Fibroblast of lung (primary cell): ENCODE measurements around the gene ZNF469. TPM values are rescaled to one million over a fixed set of nuclear protein-coding genes. Genes with fewer than 3 reads are reported as not detected.

Source experiments
- DNase-seq, 2 donors: peaks; one replicate each; pipeline versions ENCODE4 v3.0.0 to v3.0.0-alpha.2; 2010; ENCODE audit warnings: low read depth in 2 of 2
- H2AFZ ChIP-seq: 2 replicates; pipeline ENCODE4 v1.5.1; 2012; ENCODE audit warnings: low read length, control low read depth, inconsistent platforms
- H3K27ac ChIP-seq: 2 replicates; pipeline ENCODE4 v1.5.1; 2011; ENCODE audit warnings: low read length, control low read depth; ENCODE audit not compliant: insufficient read depth
- H3K27me3 ChIP-seq: 2 replicates; pipeline ENCODE4 v1.5.1; 2011; ENCODE audit warnings: mild to moderate bottlenecking, low read length; ENCODE audit not compliant: control insufficient read depth, insufficient read depth
- H3K36me3 ChIP-seq: 2 replicates; pipeline ENCODE4 v1.5.1; 2011; ENCODE audit warnings: low read length; ENCODE audit not compliant: control insufficient read depth, insufficient read depth
- H3K4me1 ChIP-seq: 2 replicates; pipeline ENCODE4 v1.5.1; 2011; ENCODE audit warnings: low read length; ENCODE audit not compliant: control insufficient read depth, insufficient read depth; ENCODE audit errors: extremely low read depth
- H3K4me2 ChIP-seq: 2 replicates; pipeline ENCODE4 v1.5.1; 2011; ENCODE audit warnings: low read length, control low read depth; ENCODE audit not compliant: insufficient read depth; ENCODE audit errors: extremely low read depth
- H3K4me3 ChIP-seq, 4 experiments: fragments of 200-600 bp in 1 of 4; sonication (generic) in 1 of 4; replicated peaks in 1 of 4; 2 replicates each; pipeline ENCODE4 v1.5.1; 2011 to 2016; ENCODE audit warnings: low read length in 4 of 4, low read depth in 3 of 4, mild to moderate bottlenecking in 3 of 4, control low read depth in 2 of 4, inconsistent platforms in 1 of 4, mixed read lengths in 1 of 4; ENCODE audit not compliant: insufficient read depth in 1 of 4; ENCODE audit errors: control extremely low read depth in 1 of 4
- H3K79me2 ChIP-seq: 2 replicates; pipeline ENCODE4 v1.5.1; 2012; ENCODE audit warnings: mild to moderate bottlenecking, low read length, inconsistent platforms; ENCODE audit not compliant: control insufficient read depth, insufficient read depth
- H3K9ac ChIP-seq: 2 replicates; pipeline ENCODE4 v1.5.1; 2011; ENCODE audit warnings: mild to moderate bottlenecking, low read length, control low read depth; ENCODE audit not compliant: insufficient read depth
- H3K9me3 ChIP-seq: 2 replicates; pipeline ENCODE4 v1.5.1; 2012; ENCODE audit warnings: low read depth, low read length; ENCODE audit not compliant: control insufficient read depth, insufficient read depth
- H4K20me1 ChIP-seq: 2 replicates; pipeline ENCODE4 v1.5.1; 2011; ENCODE audit warnings: low read length; ENCODE audit not compliant: control insufficient read depth, insufficient read depth; ENCODE audit errors: extremely low read depth
- CTCF ChIP-seq, 2 donors: IDR thresholded peaks in 1 of 2; conservative IDR thresholded peaks in 1 of 2; 1 replicate in 1 of 2; 2 replicates in 1 of 2; pipeline ENCODE4 v1.5.1; 2011 to 2012; ENCODE audit warnings: low read length in 2 of 2, control low read depth in 1 of 2, inconsistent platforms in 1 of 2, low read depth in 1 of 2, mild to moderate bottlenecking in 1 of 2
- EZH2 ChIP-seq: IDR thresholded peaks from 2 replicates; pipeline ENCODE4 v1.5.1; 2012; ENCODE audit warnings: low read length, control low read depth, mild to moderate bottlenecking; ENCODE audit errors: missing control alignments
- polyA plus RNA-seq, 2 donors: library from polyadenylated mRNA; depleted of rRNA in 1 of 2; stranded (reverse) in 1 of 2; unstranded in 1 of 2; fragments of >200 nt; gene quantifications; 2 replicates each; pipeline ENCODE4 v1.2.1, GENCODE V29; 2011 to 2012; ENCODE audit warnings: missing spikeins in 1 of 2
- total RNA-seq: library from RNA; depleted of rRNA; stranded (reverse); fragments of >200 nt; gene quantifications from 2 replicates; pipeline ENCODE4 v1.2.1, GENCODE V29; 2014

The ZNF469 gene
- total and polyA plus RNA-seq, 2 donors (not counting 1 experiment from before 2014, with no cell fraction given): 0.82 to 1.5 TPM

GRCh38 chr16:88369447-88370008 lies 13.2 kb upstream of the ZNF469 start:
- Histone ChIP-seq H3K9ac (no peak overlapping the region), H3K4me1 (no peaks in the 10 kb centered on the region), H3K4me2 (no peak overlapping the region), H4K20me1 (no peaks in the 10 kb centered on the region), H3K27ac (no peak overlapping the region), H3K79me2 (no peaks in the 10 kb centered on the region), H3K4me3 (no peak overlapping the region), H2AFZ (no peak overlapping the region), H3K27me3 (peaks cover 7% of the 10 kb centered on the region), H3K36me3 (no peaks in the 10 kb centered on the region), H3K9me3 (no peaks in the 10 kb centered on the region)
- TF ChIP-seq EZH2: no peak
- TF ChIP-seq CTCF (conservative IDR thresholded peaks at IDR 0.05 in 1 of 2, IDR thresholded peaks at IDR 0.05 in 1 of 2; ENCODE audit: low read depth in 1 of 2, low read length in 2 of 2): no peak
- DNase-seq: no peak

DNA sequence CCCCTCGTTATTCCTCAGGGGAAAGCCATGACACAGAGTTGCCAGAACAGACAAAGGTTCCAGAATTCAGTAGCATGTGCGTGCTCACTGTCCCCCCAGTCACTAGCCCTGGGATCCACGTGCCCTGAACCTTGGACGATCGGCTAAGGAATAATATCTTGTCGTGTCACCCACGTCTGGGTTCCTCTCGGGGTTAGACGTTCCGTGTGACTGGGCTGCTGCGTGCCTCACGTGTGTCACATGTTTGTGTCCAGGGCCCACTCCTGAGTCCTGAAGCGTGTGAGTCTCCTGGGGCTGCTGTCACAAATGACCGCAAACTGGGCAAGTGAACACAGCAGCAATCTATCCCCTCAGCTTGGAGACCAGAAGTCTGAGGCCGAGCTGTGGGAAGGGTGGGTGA lies 12.4 kb upstream of the ZNF469 start:
- H3K9ac ChIP-seq: no peak overlapping the region
- no peak for DNase-seq
- H3K79me2 ChIP-seq: no peaks in the 10 kb centered on the region
- H4K20me1 ChIP-seq: no peaks in the 10 kb centered on the region
- no peaks in the 10 kb centered on the region for H3K4me1 ChIP-seq
- no peak for TF ChIP-seq CTCF (conservative IDR thresholded peaks at IDR 0.05 in 1 of 2, IDR thresholded peaks at IDR 0.05 in 1 of 2; ENCODE audit: low read depth in 1 of 2, low read length in 2 of 2)
- no peak for TF ChIP-seq EZH2
- H3K4me2 ChIP-seq: no peak overlapping the region
- H3K9me3 ChIP-seq: no peaks in the 10 kb centered on the region
- H2AFZ ChIP-seq: no peak overlapping the region
- peaks cover 7% of the 10 kb centered on the region for H3K27me3 ChIP-seq
- no peak overlapping the region for H3K27ac ChIP-seq
- H3K4me3 ChIP-seq: no peak overlapping the region
- H3K36me3 ChIP-seq: no peaks in the 10 kb centered on the region

GRCh38 chr16:88372522-88372921 lies 10.2 kb upstream of the ZNF469 start:
- no peak overlapping the region for H3K27ac ChIP-seq
- H3K79me2 ChIP-seq: no peaks in the 10 kb centered on the region
- no peak for TF ChIP-seq CTCF (conservative IDR thresholded peaks at IDR 0.05 in 1 of 2, IDR thresholded peaks at IDR 0.05 in 1 of 2; ENCODE audit: low read depth in 1 of 2, low read length in 2 of 2)
- no peak for TF ChIP-seq EZH2
- H2AFZ ChIP-seq: no peak overlapping the region
- no peaks in the 10 kb centered on the region for H4K20me1 ChIP-seq
- H3K4me1 ChIP-seq: no peaks in the 10 kb centered on the region
- no peak overlapping the region for H3K4me2 ChIP-seq
- H3K27me3 ChIP-seq: peaks cover 7% of the 10 kb centered on the region
- no peaks in the 10 kb centered on the region for H3K36me3 ChIP-seq
- no peak overlapping the region for H3K4me3 ChIP-seq
- no peak overlapping the region for H3K9ac ChIP-seq
- no peaks in the 10 kb centered on the region for H3K9me3 ChIP-seq
- no peak for DNase-seq
